ENCODE measurements around the gene JADE2. TPM values are rescaled to one million over a fixed set of nuclear protein-coding genes. Genes with fewer than 3 reads are reported as not detected.

Gene JADE2
- total RNA-seq, 4 donors from 2014 or later = 51.7 to 116 (median 76.6) TPM

DNA sequence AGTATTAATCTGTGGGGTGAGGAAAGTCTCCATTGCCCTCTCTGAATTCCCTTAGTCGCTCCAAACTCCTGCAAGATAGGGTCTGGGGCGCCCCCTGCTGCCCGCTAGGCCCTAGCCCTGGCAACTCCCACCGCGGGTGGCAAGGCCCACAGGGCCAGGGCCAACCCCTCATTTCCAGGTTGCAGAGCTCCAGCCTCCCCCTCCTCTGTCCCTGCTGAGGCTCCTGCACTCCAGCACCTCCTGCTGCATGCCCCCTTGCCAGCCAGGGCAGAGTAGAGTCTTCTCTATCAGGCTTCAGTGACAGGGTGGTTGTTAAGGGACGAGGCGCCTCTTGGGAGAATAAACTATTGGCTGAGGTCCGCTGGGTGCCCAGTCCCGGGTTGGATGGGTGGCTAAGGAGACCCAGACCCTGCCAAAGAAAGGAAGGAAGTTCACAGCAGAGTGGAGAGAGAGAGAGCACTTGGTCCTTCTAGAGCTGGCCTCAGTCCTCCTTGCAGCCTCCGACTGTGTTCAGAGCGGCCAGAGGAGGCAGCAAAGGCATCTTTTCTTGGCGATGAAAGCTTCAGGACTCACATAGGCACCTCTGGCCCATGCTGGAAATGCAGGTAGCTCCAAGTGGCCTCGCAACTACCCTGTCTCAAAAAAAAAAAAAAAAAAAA is 61.5 kb downstream of the JADE2 start:
- peak; percentile 84 to 86 for DNase-seq
- Histone ChIP-seq H3K27ac (peak overlapping the region in 1 of 3 donors; percentile 33), H3K9me3 (no peaks in the 10 kb centered on the region), H3K36me3 (no peaks in the 10 kb centered on the region), H3K4me3 (replicated peaks in 1 of 3) (no peak overlapping the region), H3K27me3 (no peaks in the 10 kb centered on the region), H3K4me1 (peaks cover 12 to 21% of the 10 kb centered on the region in 2 donors)
- 24 to 27% methylated on average over 12 of the region's 13 CpGs for WGBS, 2 donors
- no peak for TF ChIP-seq POLR2A (IDR thresholded peaks at IDR 0.05)
- TF ChIP-seq, protein P1, sequence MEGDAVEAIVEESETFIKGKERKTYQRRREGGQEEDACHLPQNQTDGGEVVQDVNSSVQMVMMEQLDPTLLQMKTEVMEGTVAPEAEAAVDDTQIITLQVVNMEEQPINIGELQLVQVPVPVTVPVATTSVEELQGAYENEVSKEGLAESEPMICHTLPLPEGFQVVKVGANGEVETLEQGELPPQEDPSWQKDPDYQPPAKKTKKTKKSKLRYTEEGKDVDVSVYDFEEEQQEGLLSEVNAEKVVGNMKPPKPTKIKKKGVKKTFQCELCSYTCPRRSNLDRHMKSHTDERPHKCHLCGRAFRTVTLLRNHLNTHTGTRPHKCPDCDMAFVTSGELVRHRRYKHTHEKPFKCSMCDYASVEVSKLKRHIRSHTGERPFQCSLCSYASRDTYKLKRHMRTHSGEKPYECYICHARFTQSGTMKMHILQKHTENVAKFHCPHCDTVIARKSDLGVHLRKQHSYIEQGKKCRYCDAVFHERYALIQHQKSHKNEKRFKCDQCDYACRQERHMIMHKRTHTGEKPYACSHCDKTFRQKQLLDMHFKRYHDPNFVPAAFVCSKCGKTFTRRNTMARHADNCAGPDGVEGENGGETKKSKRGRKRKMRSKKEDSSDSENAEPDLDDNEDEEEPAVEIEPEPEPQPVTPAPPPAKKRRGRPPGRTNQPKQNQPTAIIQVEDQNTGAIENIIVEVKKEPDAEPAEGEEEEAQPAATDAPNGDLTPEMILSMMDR (IDR thresholded peaks at IDR 0.05) = peak; percentile 33 to 80 (median 68)
- intact Hi-C loops (cut with DNase I) = loop anchor here (10.0 kb wide), 1 partner anchor 402 kb away; no protein-coding TSS in a partner anchor

GRCh38 chr5:134590992-134591659 is 65.7 kb downstream of the JADE2 start:
- no peaks in the 10 kb centered on the region for H3K27me3 ChIP-seq
- no peaks in the 10 kb centered on the region for H3K36me3 ChIP-seq
- DNase-seq = peak; percentile 73 to 75
- 65 to 85% methylated on average over 5 of the region's 5 CpGs for WGBS, 2 donors
- intact Hi-C loops (cut with DNase I) = no loop called here
- no peaks in the 10 kb centered on the region for H3K9me3 ChIP-seq
- H3K27ac ChIP-seq = peak overlapping the region; percentile 66 to 88 (median 87)
- no peak for TF ChIP-seq POLR2A (IDR thresholded peaks at IDR 0.05)
- TF ChIP-seq, protein P1 (IDR thresholded peaks at IDR 0.05) = no peak
- peaks cover 26 to 36% of the 10 kb centered on the region in 2 donors for H3K4me1 ChIP-seq
- no peak overlapping the region for H3K4me3 ChIP-seq (replicated peaks in 1 of 3)

- intact Hi-C loops (cut with DNase I) = no loop called here
- 19 to 37% methylated on average over 4 to 6 of the region's 7 CpGs for WGBS, 2 donors
Measured at GRCh38 chr5:134592141-134592746, 66.8 kb downstream of the JADE2 start.

GRCh38 chr5:134594336-134594735 is 68.9 kb downstream of the JADE2 start:
- H3K4me1 ChIP-seq = peaks cover 26 to 29% of the 10 kb centered on the region in 2 donors
- WGBS, 2 donors = 91 to 99% methylated on average over 7 of the region's 7 CpGs
- no peak for TF ChIP-seq POLR2A (IDR thresholded peaks at IDR 0.05)
- TF ChIP-seq, protein P1 (IDR thresholded peaks at IDR 0.05) = no peak
- no peaks in the 10 kb centered on the region for H3K27me3 ChIP-seq
- H3K9me3 ChIP-seq = no peaks in the 10 kb centered on the region
- intact Hi-C loops (cut with DNase I) = no loop called here
- H3K27ac ChIP-seq = no peak overlapping the region
- H3K36me3 ChIP-seq = no peaks in the 10 kb centered on the region
- no peak overlapping the region for H3K4me3 ChIP-seq (replicated peaks in 1 of 3)
- DNase-seq = no peak

More at GRCh38 chr5:134592141-134592746, 66.8 kb downstream of the JADE2 start:
- Histone ChIP-seq H3K27me3 (no peaks in the 10 kb centered on the region), H3K4me3 (replicated peaks in 1 of 3) (no peak overlapping the region), H3K4me1 (peaks cover 26 to 29% of the 10 kb centered on the region in 2 donors), H3K36me3 (no peaks in the 10 kb centered on the region), H3K9me3 (no peaks in the 10 kb centered on the region), H3K27ac (peak overlapping the region; percentile 66 to 93 (median 88))
- DNase-seq = peak; percentile 70 to 76
- peak in 1 of 2 donors; percentile 20 for TF ChIP-seq POLR2A (IDR thresholded peaks at IDR 0.05)
- TF ChIP-seq, protein P1 (IDR thresholded peaks at IDR 0.05) = no peak
